ENCODE measurements around the gene RBM19. TPM values are rescaled to one million over a fixed set of nuclear protein-coding genes. Genes with fewer than 3 reads are reported as not detected.

The RBM19 gene
- total and polyA plus RNA-seq, 4 donors, result 7.9 to 18.7 (median 9.0) TPM

GRCh38 chr12:113805673-113806072, 160.5 kb downstream of the RBM19 start:
- WGBS, result 97% methylated on average over 5 of the region's 5 CpGs
- no peaks in the 10 kb centered on the region for H3K4me1 ChIP-seq (ENCODE audit: control insufficient read depth in 4 of 4, insufficient read depth in 4 of 4, low read length in 3 of 4)
- H3K4me3 ChIP-seq (ENCODE audit: low read depth in 1 of 3, low read length in 3 of 3), result no peak overlapping the region
- TF ChIP-seq HNF4A (conservative IDR thresholded peaks at IDR 0.05) (no peak), CTCF (IDR thresholded peaks at IDR 0.05; ENCODE audit: low read depth, low read length, missing input control) (no peak), TAF1 (conservative IDR thresholded peaks at IDR 0.05) (no peak), EGR1 (IDR thresholded peaks at IDR 0.05; ENCODE audit: low read depth in 2 of 2) (no peak), ZBTB33 (IDR thresholded peaks at IDR 0.05) (no peak), GABPA (IDR thresholded peaks at IDR 0.05 in 1 of 2, conservative IDR thresholded peaks at IDR 0.05 in 1 of 2) (no peak), YY1 (IDR thresholded peaks at IDR 0.05) (no peak)
- no peaks in the 10 kb centered on the region for H3K27me3 ChIP-seq (ENCODE audit: control insufficient read depth in 4 of 4, insufficient read depth in 4 of 4, low read length in 3 of 4)
- H3K36me3 ChIP-seq (ENCODE audit: control insufficient read depth in 4 of 4, insufficient read depth in 3 of 4, low read depth in 1 of 4, low read length in 3 of 4), result no peaks in the 10 kb centered on the region
- H3K27ac ChIP-seq (ENCODE audit: low read depth in 1 of 2, low read length in 2 of 2), result no peak overlapping the region
- H3K9me3 ChIP-seq (ENCODE audit: control insufficient read depth in 4 of 4, low read length in 3 of 4), result no peaks in the 10 kb centered on the region
- H3K9ac ChIP-seq (ENCODE audit: low read depth in 1 of 2, low read length in 2 of 2), result no peak overlapping the region
- DNase-seq (ENCODE audit: low spot score), result no peak

GRCh38 chr12:113804961-113805600, 161.0 kb downstream of the RBM19 start:
- 84% methylated on average over 16 of the region's 16 CpGs for WGBS
- no peaks in the 10 kb centered on the region for H3K4me1 ChIP-seq (ENCODE audit: control insufficient read depth in 4 of 4, insufficient read depth in 4 of 4, low read length in 3 of 4)
- H3K9ac ChIP-seq (ENCODE audit: low read depth in 1 of 2, low read length in 2 of 2), result no peak overlapping the region
- no peak overlapping the region for H3K27ac ChIP-seq (ENCODE audit: low read depth in 1 of 2, low read length in 2 of 2)
- TF ChIP-seq SP1 (IDR thresholded peaks at IDR 0.05) (no peak), NR2F2 (IDR thresholded peaks at IDR 0.05) (no peak), RXRA (IDR thresholded peaks at IDR 0.05) (no peak), MAX (IDR thresholded peaks at IDR 0.05) (no peak), JUND (IDR thresholded peaks at IDR 0.05) (no peak), FOXA2 (IDR thresholded peaks at IDR 0.05) (no peak), HNF4A (conservative IDR thresholded peaks at IDR 0.05) (no peak), GABPA (IDR thresholded peaks at IDR 0.05 in 1 of 2, conservative IDR thresholded peaks at IDR 0.05 in 1 of 2) (no peak), YY1 (IDR thresholded peaks at IDR 0.05) (no peak), ATF3 (IDR thresholded peaks at IDR 0.05) (no peak), EGR1 (IDR thresholded peaks at IDR 0.05; ENCODE audit: low read depth in 2 of 2) (no peak), HNF4G (IDR thresholded peaks at IDR 0.05) (no peak), REST (IDR thresholded peaks at IDR 0.05) (no peak), TAF1 (conservative IDR thresholded peaks at IDR 0.05) (no peak), RAD21 (IDR thresholded peaks at IDR 0.05) (no peak), CTCF (IDR thresholded peaks at IDR 0.05; ENCODE audit: low read depth, low read length, missing input control) (no peak), ZBTB33 (IDR thresholded peaks at IDR 0.05) (no peak)
- no peak overlapping the region for H3K4me3 ChIP-seq (ENCODE audit: low read depth in 1 of 3, low read length in 3 of 3)
- no peak for DNase-seq (ENCODE audit: low spot score)
- H3K36me3 ChIP-seq (ENCODE audit: control insufficient read depth in 4 of 4, insufficient read depth in 3 of 4, low read depth in 1 of 4, low read length in 3 of 4), result no peaks in the 10 kb centered on the region
- H3K9me3 ChIP-seq (ENCODE audit: control insufficient read depth in 4 of 4, low read length in 3 of 4), result no peaks in the 10 kb centered on the region
- H3K27me3 ChIP-seq (ENCODE audit: control insufficient read depth in 4 of 4, insufficient read depth in 4 of 4, low read length in 3 of 4), result no peaks in the 10 kb centered on the region
